ENCODE results near the gene COQ8A. TPM values are rescaled to one million over a fixed set of nuclear protein-coding genes. Genes with fewer than 3 reads are reported as not detected.
"Not testable (repeated sequence)": the region's sequence is repeated elsewhere in the genome, so short reads cannot be mapped to it uniquely, and the experiment has no call there.

The COQ8A gene
- polyA plus RNA-seq, 3 donors, result 113 to 120 (median 114) TPM

DNA sequence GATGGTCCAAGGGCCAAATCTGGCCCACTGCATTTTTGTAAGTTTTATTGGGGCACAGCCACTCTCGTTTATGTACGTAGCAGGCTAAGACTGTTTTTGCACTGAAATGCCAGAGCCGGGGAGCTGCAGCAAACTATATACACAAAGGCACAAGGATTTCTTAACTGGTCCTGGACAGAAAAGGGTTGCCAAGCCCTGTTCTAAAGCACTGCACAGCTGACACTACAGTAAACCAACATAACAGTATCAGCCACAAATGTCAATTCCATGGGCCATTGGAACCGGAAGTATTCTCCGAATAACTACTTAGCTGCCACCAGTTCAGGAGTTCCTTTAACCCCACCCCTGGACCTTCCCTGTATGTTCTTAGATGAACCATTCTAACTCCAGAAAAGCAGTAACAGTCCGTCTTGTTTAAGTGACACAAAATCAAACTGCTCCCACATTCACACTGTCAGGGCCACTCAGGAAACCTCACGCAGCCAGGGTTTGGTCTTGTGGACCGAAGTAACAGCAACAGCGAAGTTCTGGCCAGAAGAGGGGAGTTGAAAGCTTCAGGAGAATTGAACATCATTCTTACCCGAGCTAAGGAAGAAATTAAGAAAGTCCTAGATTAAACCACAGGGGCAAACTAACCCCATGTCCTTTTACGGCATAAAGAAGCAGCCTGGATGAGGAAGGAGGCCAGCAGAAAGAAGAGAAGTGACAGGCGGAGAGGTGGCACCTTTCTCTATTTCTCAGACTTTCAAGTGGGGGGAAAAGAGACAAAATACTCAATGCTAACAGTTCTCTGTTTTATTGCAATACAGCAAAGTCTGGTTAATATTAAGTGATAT, 49.2 kb downstream of the COQ8A start:
- H3K27ac ChIP-seq (ENCODE audit: low read depth, low read length), result no peak overlapping the region
- 50 to 56% (median 51%) methylated on average over 12 of the region's 12 CpGs for WGBS, 3 donors

DNA sequence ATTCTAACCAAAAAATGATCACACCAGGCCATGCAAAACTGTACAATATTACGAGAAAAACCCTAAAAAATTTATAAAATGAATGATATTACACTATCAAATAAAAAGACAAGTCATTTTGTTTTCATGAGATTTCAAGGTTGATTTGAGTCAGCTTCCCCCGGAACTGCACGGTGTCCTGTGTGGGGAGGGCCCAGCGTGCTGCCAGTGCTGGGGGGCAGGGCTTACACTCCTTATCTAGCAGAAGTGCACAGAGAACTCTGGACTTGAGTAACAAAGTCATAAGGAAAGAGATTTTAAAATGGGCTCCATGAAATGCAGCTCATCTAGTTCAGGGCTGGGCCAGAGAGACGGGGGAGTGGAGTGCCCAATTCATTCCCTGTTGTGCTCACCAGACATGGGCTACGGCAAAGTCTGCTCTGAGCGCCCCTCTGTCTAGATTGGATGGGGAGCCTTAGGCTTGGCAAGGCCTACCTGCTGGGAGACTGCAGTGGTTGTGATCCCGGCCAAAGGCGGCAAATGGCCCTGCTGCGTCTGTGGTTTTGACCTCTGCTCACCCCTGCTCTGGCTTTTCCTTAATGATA, 50.1 kb downstream of the COQ8A start:
- WGBS, 3 donors, result 48 to 68% (median 66%) methylated on average over 10 of the region's 10 CpGs
- no peak overlapping the region for H3K27ac ChIP-seq (ENCODE audit: low read depth, low read length)

DNA sequence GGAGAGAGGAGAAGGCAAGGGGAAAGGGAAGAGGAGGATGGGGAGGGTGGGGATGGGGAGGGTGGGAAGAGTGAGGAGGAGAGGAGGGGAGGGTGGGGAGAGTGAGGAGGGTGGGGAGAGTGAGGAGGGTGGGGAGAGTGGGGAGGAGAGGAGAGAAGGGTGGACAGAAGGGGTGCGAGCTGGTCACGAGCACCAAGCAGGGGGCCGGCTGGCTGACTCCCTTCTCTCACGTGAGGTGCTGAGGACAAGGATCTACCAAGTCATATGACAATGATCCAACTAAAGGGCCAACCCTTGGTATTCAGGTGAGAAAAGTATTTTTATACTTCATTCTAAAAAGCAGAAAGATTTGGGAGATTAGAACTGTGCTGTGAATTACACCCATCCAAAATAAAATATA, 51.8 kb downstream of the COQ8A start:
- H3K27ac ChIP-seq (ENCODE audit: low read depth, low read length), result no peak overlapping the region
- WGBS, 3 donors, result 93 to 100% (median 96%) methylated on average over 4 of the region's 4 CpGs

DNA sequence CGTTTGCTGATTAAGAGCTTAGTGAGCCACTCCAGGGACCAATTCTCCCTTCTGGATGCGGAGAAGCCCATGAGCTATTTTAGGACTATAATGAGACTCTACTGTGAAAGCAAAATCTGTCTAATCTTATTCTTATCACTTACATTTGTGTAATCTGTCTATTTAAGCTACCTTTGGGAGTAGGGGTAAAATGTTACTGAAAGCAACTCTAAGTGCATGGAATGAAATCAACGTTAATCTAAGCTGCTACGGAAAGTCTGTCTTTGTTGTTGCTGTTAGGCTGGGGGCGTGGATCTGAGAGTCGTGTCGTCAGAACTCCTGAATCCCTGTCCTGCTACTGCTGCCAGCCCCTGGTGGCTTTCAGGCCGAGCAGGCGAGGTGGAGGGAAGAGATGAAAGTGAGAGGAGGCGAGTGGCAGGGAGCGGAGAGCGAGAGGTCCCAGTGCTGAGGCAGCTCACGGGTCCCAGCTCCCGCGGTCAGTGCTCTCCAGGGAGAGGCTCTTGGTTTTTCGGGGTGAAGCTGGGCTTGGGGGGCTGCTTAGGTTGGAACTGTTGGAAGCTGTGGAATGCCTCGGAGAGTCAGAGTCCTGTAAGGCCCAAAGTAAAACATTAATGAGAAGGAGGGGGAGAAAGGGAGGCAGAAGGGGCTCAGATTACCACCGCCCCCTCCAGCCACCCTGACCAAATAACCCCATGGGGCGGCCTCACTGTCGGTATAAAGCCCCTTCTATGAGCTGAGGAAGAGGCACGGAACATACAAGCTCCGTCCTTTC, 53.9 kb downstream of the COQ8A start:
- WGBS, 3 donors, result 70 to 82% (median 78%) methylated on average over 22 of the region's 22 CpGs
- no peak overlapping the region for H3K27ac ChIP-seq (ENCODE audit: low read depth, low read length)

DNA sequence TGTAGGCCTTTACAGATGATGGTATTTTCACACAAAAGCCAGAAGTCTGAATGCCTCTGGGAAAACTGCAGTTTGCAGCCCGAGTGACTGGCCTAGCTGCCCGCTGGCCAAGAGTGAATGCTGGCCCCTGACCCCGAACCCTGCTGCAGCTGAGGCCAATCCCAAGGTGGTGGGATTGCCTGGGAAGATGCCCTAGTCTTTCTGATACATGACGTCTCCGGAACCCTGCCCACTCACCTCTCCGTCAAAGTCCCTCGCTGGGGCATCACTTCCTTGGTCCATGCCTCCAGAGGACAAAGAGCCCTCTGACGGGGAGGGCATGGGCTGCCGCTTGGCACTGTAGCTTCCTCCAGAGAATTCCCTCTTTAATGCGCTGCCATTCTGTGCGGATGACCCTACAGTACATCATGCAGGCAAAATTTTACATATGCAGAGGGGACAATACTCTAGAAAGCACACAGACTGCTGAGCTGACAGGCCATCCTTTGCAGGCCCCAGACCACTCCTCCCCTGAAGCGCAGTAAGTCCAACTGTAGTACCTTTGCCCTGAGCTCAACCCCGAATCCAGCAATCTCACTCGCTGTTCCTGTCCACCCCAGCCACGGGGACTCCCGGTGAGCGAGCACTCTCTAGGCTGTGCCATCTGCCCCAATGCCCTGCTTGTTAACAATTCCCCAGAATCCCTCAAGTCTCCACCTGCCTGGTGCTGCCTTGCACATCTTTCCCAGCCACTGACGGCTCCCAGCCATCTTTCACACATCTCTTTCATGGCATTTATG, 54.7 kb downstream of the COQ8A start:
- no peak overlapping the region for H3K27ac ChIP-seq (ENCODE audit: low read depth, low read length)
- 81 to 91% (median 90%) methylated on average over 18 of the region's 18 CpGs for WGBS, 3 donors

DNA sequence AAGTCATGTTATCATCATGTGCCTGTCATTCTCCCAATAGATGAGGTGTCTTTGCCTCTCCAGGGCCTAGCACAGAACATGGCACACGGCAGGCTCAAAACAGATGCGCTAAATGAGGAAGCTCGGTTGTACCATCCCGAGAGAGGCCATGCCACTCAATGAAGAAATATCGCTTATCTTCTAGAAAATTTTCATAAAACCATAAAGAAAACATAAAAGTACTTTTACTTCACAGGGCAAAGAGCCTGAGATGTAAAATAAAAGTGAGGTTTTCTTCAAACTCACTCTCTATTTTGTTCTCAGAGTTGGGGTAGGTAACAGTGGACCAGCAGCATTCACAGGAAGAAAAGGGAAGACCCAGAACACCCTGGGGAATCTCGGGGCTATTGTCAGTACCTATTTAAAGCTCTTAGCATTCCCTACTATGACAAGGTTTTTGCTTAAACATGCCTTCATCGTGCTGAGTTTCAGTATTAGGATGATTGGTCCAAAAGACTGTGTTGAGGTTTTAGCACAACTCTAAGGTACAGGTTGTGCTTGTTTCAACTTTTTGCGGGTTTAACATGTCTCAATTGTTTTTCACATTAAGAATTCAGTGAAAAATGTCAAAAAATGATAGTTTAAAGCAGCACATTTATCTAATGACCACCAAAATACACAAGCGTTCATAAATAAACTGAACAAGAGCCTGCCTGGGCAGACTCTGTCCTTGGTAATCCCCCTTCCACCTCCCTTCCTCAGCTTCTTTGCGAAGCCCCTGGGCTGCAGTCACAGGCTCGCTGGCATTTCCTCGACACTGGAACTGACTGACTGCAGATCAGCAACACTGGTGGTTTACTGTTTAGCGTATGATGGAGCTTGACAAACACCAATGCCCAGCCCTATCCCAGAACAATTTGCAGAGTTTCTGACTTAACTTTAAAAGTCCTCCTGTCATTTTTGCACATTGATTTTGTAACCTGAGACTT, 55.6 kb downstream of the COQ8A start:
- H3K27ac ChIP-seq (ENCODE audit: low read depth, low read length), result no peak overlapping the region
- WGBS, 3 donors, result 84 to 90% (median 86%) methylated on average over 13 of the region's 13 CpGs

DNA sequence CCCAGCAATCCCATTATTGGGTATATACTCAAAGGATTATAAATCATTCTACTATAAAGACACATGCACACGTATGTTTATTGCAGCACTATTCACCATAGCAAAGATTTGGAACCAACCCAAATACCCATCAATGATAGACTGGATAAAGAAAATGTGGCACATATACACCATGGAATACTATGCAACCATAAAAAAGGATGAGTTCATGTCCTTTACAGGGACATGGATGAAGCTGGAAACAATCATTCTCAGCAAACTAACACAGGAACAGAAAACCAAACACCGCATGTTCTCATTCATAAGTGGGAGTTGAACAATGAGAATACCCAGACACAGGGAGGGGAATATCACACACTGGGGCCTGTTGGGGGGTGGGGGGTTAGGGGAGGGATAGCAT, 59.5 kb downstream of the COQ8A start:
- H3K27ac ChIP-seq (ENCODE audit: low read depth, low read length), result not testable (repeated sequence)
- 95 to 100% (median 95%) methylated on average over 2 of the region's 2 CpGs for WGBS, 3 donors

DNA sequence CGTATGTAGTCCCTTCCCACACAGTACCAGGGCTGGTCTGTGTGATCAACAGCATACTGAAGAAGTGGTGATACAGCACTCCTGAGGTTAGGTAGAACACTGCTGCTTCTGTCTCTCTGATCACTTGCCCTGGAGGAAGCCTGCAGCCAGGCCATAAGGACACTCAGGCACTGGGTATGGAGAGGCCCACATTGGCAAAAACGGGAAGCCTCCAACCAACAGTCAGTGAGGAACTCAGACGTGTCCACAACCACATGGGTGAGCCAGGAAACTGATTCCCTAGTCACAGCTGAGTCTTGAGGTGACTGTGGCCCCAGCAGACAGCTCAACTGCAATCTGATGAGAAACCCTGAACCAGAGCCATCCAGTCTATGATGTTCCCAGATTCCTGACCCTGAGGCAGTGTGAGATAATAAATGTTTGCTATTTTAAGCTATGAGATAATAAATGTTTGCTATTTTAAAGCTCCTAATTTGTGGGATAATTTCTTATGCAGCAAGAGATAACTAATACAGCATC, 62.5 kb downstream of the COQ8A start:
- 51 to 87% (median 59%) methylated on average over 3 of the region's 3 CpGs for WGBS, 3 donors
- H3K27ac ChIP-seq (ENCODE audit: low read depth, low read length), result no peak overlapping the region

DNA sequence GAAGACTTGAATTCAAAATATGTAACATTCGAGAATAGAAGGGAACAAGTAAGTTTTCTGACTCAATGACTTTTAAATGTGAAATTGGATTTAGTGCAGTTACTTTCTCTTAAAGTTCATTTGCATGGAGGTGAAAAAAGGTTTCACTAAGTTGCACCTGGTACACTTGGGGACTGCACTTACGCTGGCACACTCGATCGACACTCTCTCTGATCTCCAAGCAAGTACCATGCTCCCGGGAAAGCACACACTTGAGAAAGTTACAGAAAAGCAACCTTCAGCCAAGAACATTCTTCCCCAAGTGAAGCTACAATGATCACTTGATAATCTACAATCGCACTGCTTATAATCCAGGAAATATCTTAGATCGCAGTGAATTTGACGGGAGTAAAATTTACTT, 63.1 kb downstream of the COQ8A start:
- 94 to 97% (median 95%) methylated on average over 8 of the region's 8 CpGs for WGBS, 3 donors
- no peak overlapping the region for H3K27ac ChIP-seq (ENCODE audit: low read depth, low read length)

DNA sequence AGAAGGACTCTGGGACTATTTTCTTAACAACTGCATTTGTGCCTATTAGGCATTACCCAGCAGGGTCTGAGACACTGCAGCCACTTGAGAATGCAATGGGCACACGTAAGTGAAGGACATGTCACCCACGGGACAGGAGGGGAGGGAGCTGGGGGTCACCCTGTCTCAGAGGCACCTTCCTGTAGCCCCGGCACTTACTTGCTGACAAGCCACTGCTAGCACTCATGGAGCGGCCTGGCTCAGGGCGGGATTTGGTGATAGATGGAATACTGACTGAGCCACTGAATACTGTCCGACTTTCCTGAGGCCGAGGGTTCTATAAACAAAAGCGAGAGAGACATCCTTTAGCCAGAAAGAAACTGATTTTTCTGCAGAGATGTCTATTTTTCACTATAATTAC, 64.7 kb downstream of the COQ8A start:
- WGBS, 3 donors, result 92 to 95% (median 95%) methylated on average over 8 of the region's 8 CpGs
- H3K27ac ChIP-seq (ENCODE audit: low read depth, low read length), result no peak overlapping the region

DNA sequence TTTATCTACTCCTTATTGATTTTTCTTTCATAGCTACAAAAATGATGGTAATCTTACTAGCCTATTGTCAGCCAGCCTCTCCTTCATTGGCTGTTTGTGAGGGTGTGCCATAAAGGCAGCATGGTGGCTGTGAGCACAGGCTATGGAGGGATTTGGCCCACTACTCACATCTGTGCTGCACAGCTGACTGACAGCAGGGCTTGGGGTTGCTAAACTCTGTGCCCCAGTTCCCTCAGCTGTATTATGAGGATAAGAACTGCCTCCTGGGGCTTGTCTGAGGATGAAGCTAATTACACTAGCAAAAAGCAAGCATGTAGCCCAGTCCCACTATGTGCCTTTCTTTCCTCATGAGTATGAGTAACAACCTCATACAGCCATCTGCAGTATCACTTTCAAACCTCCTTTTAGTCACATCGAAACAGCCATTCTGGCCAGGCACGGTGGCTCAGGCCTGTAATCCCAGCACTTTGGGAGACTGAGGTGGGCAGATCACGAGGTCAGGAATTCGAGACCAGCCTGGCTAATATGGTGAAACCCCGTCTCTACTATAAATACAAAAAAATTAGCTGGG, 66.2 kb downstream of the COQ8A start:
- H3K27ac ChIP-seq (ENCODE audit: low read depth, low read length), result no peak overlapping the region
- WGBS, 3 donors, result 93 to 100% (median 99%) methylated on average over 5 of the region's 5 CpGs

DNA sequence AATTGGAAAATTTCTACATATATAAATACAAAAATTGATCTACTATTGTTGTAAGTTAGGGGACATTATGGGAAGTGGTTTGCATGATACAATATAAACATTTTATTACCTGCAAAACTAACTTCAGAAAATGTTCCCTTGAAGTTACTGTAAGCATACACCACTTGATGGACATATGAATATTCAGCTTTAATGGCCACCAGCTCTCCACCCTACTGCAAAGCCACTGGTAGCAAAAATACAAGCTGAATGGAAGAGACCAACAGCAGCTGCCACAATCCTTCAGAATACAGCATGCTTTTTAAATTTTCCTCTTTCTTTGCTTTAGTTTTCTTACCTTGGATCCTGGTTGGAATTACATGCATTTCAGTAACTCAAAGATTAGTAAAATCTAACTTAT, 69.8 kb downstream of the COQ8A start:
- no peak overlapping the region for H3K27ac ChIP-seq (ENCODE audit: low read depth, low read length)

DNA sequence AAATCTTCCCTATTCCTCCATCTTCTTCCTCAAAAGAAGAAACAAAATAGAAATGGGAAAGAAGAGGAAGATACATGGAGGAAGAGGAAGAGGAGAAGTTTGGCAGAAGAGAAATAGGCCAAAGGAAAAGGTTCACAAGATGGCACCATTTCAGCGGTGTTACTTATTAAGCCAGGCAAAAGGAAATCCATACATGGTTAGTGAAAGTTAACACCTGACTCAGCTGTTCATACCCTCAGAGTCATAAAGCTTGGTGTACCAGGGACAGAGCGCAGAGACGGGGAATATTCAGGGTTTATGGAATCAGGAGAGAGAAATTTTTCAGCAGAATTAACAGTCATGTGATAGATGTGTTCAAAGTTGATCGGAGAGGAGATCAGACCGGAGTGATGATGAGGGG, 70.6 kb downstream of the COQ8A start:
- no peak overlapping the region for H3K27ac ChIP-seq (ENCODE audit: low read depth, low read length)
- WGBS, 3 donors, result 85 to 96% (median 93%) methylated on average over 5 of the region's 5 CpGs

DNA sequence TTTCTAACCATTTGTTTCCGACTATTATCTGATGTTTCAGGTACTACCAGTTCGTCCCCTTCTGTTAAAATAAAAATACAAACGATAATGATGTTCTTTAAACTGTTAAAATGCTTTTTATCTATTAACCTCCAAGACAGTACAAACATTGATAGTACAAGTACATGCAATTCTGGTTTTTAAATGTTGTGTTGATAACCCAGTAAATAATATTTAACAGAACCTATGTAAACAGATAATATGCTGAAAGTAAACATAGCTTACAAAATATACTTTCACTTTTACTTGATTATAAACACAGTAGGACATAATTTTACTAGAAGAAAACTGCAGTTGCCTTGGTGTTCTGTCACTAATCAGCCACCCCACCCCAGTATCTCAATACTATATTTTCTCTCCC, 76.9 kb downstream of the COQ8A start:
- 18 to 90% (median 89%) methylated on average over 3 of the region's 3 CpGs for WGBS, 3 donors
- no peak overlapping the region for H3K27ac ChIP-seq (ENCODE audit: low read depth, low read length)

DNA sequence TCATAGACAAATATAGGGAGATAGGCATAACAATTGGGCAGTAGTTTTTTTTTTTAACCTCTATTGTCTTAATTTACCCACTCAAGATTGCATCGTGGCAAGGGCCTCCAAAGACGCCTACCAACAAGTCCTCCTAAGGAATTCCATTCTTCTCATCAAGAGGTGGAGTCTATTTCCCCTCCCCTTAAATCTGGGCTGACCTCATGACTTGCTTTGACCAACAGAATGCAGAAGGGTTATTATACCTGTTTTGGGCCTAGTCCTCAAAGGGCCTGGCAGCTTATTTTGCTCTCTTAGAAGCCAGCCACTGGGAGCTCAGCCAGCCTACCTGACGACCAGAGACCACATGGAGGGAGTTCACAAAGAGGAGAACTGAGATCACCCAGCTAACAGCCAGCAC, 92.3 kb downstream of the COQ8A start:
- WGBS, 3 donors, result 79 to 91% (median 83%) methylated on average over 3 of the region's 3 CpGs
- no peak overlapping the region for H3K27ac ChIP-seq (ENCODE audit: low read depth, low read length)

DNA sequence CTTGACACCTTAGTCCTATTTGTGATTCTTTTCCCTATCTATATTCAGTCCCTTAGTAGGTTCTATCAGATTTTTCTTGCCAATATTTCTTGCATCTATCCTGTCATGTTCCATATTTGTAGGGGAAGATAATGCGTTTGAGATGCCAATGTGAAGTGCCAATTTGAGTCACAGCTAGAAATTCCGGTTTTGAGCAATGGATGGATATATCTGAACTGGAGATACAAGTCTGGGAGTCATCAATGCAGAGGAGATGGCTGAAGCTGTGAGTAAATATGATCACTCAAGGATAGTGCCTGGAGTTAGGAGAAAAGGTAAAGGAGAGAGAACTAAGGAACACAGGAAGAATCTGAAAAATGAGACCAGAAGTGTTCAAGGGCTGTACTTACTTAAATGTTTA, 93.8 kb downstream of the COQ8A start:
- no peak overlapping the region for H3K27ac ChIP-seq (ENCODE audit: low read depth, low read length)
- 74 to 94% (median 93%) methylated on average over 2 of the region's 2 CpGs for WGBS, 3 donors

DNA sequence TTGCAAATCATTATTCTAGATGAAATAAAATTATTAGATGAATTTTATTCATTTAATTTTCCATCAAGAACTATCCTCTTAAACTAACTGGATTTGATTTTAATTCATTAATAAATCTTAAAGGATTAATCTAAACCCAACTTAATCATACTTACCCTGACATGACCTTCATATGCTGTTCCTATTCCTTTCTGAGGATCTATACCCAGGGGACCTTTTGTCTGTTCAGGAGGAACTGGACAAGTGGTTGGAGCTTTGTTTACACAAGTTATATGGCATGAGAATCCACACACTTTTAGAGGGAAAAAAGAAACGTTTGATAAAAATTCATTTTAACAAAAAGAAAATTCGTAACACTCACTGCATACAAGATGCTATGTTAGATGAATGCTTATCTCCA, 95.2 kb downstream of the COQ8A start:
- WGBS, 3 donors, result 57 to 75% (median 74%) methylated on average over 2 of the region's 2 CpGs
- H3K27ac ChIP-seq (ENCODE audit: low read depth, low read length), result no peak overlapping the region

Measured in adipose tissue (tissue), 3 donors.